NCI-H2029 treated with DMSO at 0.1 percent for 48 hours (cell line): ENCODE data around the gene INPP5A.

Experiments
- DNase-seq: peaks from one replicate; lab custom pipeline; 2025; lab: John Stamatoyannopoulos, UW

The INPP5A gene

DNA sequence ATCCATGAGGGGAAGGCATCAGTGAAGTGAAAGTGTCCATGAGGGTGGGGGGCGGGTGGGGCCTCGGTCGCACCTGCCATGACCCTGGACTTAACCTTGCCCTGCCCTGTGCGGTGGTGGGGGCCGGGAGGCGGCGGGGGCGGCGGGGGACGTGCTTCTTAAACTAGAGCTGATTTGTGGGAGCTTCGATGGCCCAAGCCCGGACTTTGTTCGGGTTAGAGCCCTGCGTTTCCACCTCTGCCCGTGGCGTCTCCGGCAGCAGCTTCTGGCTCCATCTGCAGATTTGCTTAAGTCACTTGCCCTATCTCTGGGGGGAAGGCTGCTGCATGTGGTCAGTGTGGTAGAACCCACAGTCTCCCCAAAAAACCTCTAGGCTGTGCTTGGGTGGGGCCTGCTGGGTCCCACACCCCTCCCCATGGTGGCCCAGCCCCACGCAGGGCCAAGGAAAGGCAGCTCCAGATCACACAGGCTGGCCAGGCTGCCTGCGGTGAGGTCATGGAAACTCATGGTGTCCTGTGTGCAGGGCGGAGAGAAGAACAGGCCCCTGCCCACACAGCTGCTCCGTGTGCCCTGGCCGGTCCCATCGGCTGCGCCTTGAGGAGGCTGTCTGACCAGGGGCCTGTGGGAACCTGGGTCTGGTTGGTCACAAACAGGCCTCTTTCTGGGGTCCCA is 93.2 kb downstream of the INPP5A start:
- no peak for DNase-seq

DNA sequence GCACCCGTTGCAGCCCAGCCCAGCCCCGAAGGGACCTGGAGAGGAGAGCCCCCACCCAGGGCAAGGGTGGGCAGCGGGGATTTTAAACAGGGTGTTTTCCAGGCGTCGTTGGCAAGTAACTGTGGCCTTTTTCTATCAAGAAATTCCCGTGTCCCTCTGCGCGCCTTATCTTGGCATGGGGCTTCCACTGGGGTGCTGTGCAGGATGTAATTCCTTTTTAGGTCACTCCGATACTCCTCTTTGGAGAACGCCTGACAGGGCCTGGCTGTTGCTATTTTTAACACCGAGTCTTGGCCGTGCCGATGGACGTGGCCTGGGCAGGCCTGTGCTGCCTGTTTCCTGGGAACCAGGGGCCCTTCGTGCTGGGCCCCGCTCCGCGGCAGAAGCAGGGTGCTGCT is 93.8 kb downstream of the INPP5A start:
- no peak for DNase-seq

DNA sequence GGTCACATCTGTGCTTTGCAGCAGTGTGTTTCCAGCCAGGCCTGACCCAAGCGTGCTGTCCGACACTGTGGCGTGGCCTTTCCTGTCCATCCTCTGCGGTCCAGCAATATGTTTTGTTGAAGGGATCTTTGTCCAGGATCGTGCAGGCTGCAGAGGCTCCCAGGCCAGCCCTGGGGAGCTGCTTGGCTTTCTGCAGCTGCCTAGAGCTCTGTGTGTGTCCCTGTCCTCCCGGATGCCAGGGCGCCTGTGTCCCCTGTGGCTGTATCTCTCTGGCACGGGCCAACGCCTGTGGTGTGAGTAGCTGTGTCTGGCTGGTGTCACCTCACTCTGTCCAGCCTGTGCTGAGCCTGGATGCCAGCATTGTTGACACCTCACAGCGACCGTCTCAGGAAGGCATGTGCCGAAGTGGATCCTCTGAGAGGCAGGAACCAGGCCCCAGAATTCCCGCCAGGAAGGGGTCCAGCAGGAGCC is 94.5 kb downstream of the INPP5A start:
- DNase-seq = no peak

DNA sequence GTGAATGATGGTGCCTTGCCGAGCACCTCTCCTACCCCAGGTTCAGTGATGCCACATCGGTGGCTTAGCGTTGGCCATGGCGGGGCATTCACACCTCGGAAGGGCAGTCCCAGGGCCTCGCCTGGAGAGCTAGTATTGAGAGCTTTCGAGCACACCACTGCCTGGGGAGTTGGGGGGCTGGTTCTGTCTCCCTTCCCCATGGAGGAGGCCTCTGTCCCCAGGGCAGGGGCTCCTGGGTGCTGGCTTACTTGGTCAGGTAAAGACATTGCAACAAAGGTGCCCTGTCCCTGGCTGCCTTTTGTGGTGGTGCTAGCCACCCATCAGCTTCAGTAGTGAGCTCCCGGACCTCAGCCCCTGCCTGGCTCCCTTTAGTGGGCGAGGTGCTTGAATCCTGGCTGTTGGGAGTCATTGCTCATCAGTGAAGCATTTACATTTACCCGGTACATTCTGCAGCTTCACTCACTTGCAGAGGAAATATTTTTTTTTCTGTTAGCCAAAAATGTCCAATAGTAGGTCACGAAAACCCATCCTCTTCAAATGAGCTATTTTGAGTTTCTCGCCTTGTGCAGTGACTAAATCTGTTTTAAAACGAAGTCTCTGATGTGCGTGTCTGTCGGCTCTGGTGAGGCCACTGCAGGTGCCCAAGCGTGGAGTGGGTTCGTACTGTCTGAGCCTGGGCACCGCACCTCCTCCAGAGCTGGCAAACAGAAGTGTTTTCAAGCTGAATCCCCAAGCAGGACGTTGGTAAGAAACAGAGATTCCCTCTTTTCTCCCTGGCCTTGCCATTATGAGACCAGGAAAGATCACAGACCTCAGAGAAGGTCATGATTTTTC is 95.5 kb downstream of the INPP5A start:
- no peak for DNase-seq

DNA sequence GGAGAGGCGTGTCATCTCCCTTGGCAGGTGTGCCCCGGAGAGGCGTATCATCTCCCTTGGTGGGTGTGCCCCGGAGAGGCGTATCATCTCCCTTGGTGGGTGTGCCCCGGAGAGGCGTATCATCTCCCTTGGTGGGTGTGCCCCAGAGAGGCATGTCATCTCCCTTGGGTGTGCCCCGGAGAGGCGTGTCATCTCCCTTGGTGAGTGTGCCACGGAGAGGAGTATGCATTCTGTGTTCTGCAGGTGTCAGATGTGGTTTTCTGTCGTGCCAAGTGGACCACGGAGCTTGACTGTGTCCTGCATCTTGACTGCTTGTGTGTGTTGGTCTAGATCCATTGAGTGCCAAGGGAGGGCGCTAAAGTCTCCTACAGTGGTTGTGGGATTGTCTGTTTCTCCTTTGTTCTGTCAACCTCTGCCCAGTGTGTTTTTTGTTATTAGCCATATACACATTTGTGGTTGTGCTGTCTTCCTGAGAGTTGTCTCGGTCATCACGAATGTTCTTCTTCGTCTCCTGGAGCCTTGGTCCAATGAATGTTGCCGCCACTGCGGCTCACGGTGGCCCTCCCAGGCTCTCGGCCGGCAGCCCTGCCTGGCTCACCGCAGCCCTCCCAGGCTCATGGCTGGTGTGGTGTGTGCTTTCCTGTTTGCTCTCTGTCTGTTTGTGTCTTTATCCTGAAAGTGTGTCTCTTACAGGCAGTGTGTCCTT is 96.8 kb downstream of the INPP5A start:
- DNase-seq = no peak

DNA sequence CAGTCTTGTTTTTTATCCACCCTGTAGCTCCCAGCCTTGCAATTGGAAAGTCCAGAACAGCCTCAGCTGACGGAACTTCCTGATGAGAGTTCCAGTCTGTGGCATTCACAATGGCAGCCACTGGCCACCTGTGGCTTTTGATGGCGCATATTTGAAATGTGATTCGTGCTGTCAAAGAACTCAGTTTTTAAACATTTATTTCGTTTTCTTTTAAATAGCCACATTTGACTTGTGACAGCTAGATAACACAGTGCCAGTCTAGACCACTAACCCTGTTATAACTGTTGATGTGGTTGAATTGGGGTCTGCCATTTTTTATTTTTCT is 97.3 kb downstream of the INPP5A start:
- no peak for DNase-seq

DNA sequence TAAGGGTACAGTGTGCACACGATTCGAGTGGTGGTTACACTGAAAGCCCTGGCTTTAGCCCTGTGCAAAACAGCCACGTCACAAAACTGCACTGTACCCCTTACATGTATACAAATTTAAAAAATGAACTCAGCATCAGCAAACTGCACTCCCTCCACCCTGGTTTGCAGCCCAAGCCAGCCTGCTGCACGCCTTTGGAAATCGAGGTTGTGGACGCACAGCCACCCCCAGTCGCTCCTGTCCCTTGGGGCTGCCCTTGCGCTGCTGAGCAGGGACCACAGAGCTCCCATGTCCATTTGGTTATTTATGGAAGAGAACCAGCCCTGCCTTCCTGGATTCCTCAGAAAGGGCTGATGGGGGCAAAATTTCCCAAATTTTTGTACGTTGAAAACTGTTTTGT is 98.8 kb downstream of the INPP5A start:
- DNase-seq = no peak

DNA sequence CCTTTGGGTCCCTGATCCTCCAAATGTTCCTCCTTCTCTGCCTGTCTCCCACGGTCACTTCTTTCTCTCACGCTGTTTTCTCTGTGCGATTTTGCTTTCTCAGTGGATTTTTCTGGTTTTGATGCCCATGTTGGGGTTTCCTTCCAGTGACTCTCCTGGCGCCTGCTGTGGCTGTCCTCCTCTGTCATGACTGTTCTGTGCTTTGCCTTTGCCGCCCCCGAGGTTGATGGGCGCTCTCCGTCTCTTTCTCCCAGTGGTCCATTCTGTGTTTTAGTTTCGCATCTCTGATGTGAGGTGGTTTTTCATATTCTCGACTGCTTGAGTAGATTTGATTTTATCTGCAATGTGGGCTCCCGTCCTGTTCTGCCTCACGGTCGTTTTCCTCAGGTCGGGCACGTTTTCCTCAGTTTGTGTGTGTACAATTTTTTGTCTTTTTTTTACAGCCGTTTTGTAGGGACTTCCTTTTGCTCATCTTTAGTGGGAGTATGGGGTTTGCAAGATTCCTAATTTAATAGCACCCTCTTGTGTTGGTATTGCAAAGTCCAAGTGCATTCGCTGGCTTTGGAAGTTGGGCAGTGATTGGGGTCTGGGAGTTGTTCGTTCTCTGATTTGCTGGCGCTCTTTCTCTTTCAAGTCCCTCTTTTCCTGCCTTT is 100.0 kb downstream of the INPP5A start:
- no peak for DNase-seq

DNA sequence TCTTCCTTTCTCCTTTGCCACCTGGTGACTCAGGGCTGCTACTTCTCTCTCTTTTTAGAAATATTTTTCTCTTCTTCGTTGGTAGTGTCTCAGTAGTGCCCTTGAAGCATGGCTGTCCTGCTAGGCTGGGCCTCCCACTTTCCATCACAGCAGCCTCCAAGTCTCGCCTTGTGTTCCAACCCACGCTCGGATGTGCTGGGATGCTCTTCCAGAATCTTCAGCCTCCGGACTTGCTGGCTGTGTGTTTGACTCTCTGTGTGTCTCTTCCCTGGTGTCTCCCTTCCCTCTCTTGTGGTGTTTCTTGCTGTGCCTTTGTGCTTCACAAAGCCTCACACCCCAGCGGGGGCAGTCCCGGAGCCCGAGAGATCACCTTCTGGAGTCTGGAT is 100.5 kb downstream of the INPP5A start:
- DNase-seq = no peak

DNA sequence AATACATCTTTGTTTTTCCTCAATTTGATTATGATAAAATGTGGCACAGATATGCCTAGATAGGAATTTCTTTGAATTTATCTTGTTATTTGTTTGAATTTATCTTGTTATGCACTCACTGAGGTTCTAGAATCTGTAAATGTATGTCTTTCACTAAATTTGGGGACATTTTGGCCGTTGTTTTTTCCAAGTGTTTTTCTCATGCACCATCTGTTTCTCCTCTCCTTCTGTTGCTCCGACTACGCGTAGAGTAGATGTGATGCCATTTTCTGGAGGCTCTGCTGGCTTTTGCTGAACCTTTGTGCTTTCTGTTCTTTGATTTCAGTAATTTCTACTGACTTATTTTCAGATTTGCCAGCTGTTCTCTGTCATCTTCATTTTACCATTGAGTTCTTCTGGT is 101.9 kb downstream of the INPP5A start:
- no peak for DNase-seq

DNA sequence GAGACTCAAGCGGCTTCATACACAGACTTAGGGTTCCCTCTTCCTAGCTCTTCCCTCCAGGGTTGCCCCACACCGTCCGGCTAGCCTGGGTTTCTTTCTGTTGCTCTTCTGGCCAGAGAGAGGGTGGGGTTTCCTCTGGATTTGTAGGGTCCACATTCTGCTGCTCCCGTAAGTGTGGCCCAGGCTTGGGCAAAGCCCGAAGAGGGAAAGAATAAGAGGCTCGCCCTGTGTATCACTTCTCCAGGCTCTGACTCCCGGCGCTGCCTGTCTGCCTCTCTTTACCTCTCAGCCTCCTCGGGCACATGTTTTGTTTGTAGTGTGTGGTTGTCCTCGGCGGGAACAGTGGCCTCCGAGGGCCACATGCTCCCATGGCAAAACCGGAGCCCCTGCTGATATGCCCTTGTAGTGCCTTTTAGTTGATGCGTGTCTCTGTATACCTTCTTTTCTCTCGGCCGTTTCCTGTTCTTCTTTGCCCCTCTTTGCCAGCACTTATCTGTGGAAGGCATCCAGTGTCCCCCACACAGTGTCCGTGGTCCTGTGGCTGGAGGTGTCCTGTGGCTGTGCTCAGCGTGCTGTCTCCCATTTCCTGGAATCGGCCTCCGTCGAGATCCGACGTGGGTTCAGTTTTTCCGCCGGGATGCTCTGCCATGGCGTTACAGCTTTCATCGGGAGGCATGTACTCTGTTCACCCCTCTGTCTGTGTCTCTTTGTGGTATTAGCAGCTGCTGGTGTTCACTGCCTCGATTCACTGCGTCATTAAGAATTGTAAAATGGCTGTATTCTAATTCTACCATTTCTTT is 102.9 kb downstream of the INPP5A start:
- no peak for DNase-seq

DNA sequence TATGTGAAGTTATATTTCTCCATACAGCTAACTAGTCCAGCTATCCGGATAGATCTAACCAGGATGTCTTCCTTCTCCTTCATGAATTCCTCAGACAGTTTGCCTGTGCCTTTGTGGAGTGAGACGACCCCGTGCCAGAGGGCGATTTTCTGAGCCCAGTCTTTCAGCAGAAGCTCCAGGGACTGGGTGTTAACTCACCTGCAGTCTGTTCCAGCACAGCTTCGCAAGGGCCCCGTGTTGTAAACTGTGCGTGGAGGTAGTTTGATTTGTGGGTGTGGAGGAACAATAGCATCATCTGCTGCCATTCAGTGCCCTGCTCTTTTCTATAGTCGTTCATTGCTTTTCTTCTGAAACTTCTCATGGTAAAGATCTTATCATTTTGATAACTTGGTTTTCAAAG is 103.8 kb downstream of the INPP5A start:
- DNase-seq = no peak

DNA sequence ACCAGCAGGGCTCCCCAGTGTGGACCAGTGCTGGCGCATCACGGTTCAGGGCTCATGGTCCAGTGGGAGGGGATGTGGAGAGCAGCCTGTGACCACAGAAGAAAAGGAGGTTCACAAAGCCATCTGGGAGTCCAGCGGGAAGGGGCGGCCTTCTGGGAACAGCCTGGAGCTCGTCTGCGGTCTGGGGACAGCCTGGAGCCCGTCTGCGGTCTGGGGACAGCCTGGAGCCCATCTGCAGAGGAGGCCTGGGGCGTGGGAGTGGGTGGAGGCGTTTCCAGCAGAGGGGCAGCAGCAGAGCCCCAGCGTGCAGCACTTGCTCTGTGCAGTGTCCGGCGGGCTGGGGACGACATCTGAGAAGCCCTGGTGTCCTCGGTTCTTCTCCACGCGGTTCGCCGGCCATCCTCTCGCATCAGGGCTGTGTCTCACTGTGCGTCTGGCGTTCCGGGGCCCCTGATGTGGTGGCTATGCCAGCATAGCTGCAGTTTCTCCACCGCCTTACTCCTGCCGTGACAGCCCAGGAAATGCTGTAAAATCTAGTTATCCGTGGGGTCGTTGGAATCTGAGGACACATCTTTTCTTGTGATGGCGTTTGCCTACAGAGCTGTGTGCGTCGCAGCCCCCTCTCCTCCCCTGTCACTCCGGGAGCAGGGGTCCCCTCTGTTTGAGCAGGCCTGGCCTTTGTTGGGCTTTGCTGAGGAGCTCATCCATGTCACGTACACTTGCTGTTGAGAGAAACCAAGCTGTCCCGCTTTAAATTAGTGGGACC is 104.6 kb downstream of the INPP5A start:
- no peak for DNase-seq

DNA sequence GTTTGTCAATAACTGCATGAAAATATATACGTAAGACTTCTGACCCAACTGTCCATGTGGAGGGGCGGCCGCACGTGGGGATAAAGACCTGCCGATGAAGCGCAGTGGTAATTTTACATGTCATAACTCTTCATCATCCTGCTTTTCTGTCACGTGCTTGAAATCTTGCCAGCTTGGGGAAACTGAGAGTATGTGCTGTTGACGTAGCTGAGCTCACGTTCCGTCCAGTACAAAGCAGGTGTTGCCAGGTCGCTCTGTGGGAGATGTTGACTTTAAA is 105.1 kb downstream of the INPP5A start:
- no peak for DNase-seq

DNA sequence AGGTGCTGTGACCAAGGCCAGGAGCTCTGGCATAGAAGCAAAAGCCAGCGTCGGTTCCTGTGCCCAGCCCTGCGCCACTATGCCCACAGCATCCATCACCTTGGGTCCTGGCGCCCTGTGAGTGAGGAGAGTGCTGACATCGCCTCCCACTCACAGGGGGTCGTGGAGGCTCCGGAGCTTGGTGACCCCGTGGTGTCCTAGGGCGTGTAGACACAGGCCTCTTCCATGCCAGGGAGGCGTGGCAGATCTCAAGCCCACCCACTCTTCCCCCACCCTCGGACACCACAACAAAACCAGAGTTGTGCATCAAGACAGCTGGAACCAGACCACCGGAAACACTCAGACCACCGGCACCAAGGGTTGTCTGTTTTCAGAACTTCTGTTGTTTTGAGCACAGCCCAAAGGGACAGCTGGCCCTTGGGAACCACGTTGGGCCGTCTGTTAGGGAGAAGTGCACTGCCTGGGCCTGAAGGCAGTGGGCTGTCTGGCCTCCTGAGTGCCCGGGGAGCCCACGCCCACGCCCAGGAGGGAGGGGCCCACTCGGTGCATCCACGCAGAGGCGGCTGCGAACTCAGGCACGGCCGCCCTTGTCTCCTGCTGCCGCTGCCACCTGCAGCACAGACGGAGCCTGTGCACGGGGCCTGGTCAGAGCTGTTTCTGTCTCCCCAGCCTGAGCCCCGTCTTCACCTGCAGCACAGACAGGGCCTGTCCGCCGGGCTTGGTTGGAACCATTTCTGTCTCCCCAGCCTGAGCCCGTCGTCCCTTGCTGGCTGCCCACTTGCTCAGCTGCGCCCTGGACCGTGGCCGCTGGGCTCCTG is 106.3 kb downstream of the INPP5A start:
- no peak for DNase-seq

DNA sequence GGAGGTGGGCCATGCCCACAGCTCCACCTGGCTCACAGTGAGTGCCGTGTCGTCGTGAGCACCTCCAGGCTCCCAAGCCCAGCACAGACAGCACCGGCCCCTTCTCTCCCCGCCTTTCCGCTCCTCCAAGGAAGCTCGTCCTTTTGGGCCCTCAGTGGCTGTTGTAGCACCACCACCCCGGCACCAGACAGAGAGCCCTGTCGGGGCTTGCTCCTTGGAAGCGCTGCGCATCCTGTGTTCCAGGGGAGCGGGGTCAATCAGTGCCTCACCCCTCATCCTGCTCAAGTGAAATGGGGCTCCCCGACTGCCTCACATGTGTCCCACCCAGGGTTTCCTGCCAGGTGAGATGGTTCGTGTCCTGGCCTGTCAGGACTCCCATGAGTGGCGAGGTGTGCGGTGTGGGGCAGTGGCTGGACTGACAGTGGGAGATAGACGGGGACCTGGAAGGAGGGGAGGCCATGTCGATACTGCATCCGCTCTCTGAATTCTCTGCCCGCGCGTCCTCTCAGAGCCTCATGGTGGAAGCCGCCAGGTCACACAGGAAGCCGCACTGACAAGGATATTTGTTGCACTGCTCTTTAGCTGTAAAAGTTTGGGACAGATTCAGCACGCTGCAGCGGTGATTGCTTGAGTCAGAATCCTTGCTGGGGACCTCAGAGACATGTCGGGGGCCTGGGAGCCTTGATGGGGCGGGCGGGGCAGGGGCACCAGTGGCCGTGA is 107.1 kb downstream of the INPP5A start:
- no peak for DNase-seq

DNA sequence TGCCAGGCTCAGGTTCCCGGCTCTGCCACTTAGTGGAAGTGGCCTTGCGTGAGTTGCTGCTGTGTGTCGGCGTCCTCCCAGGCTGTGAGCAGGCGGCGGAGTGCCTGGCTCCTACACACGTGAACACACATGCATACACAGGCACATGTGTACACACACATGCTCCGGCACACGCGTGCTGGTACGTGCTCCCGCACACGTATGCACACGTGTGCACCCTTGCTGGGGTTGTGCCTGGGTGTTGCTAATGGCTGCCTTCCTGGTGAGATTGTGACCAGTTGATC is 107.6 kb downstream of the INPP5A start:
- DNase-seq = no peak

DNA sequence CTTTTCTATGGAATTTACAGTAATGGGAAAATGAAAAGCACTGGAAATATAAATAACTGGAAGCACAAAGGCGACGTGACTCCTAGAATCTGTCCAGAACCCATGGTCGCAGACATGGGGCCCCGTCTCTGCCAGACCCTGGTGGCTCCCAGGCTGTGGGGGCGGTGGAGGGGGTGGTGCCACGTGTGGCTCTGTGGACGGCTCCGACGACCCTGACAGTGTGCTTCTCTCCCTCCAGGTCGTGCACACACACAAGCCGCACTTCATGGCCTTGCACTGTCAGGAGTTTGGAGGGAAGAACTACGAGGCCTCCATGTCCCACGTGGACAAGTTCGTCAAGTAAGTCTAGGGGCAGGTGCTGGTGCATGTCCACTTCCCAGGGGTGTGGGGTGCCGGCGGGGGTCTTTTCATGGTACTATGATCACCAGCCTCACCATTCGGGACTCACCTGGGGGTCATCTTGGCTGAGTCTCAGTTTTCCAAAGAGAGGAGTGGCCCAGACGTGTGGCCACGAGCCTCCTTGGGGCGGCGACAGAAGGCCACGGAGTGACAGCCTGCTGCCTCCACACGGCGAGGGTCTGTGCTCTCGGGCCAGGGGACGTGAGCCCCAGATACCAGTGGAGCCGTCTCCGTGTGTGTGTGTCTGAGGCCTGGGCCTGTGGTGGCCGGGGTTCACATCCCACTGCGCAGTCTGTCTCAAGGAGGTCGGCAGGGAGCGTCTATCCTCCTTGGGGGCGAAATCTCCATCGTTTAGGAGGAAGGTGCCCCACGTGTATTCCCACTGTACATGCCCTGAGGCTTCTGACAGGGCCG is 108.2 kb downstream of the INPP5A start:
- no peak for DNase-seq

DNA sequence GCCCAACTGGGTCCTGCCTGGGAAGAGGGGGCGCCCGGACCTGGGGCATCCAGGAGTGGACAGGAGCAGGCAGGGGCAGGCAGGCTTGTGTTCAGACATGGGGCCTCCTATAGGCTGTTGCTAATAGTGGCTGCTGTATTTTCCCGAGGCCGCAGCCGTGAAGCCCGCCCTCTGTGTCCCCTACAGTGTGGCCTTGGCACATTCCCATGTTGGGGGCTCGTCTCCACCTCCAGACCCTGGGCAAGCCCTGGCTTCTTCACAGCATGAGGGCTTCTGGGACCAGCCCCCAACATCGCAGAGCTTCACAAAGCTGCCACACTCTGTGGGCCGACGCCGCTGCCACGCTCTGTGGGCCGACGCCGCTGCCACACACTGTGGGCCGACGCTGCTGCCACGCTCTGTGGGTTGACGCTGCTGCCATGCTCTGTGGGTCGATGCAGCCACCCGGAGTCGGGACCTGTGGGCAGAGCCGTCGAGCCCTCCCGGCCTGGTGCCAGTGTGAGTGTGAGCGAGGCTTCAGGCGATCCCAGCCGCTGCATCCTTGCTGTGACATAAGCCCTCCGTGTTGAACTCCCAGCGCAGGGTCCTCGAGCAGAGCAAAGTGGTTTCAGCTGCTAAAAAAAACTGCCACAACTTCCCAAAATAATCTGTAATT is 109.0 kb downstream of the INPP5A start:
- DNase-seq = no peak
